Measurements from ENCODE around the gene TTLL11. TPM values are rescaled to one million over a fixed set of nuclear protein-coding genes. Genes with fewer than 3 reads are reported as not detected.
A peak's percentile ranks its signal among the peaks of the same experiment; 100 is the strongest.
"Not testable (repeated sequence)": the region's sequence is repeated elsewhere in the genome, so short reads cannot be mapped to it uniquely, and the experiment has no call there.

Gene TTLL11
- total RNA-seq, 1 donor from 2014 or later: 10.9 TPM

DNA sequence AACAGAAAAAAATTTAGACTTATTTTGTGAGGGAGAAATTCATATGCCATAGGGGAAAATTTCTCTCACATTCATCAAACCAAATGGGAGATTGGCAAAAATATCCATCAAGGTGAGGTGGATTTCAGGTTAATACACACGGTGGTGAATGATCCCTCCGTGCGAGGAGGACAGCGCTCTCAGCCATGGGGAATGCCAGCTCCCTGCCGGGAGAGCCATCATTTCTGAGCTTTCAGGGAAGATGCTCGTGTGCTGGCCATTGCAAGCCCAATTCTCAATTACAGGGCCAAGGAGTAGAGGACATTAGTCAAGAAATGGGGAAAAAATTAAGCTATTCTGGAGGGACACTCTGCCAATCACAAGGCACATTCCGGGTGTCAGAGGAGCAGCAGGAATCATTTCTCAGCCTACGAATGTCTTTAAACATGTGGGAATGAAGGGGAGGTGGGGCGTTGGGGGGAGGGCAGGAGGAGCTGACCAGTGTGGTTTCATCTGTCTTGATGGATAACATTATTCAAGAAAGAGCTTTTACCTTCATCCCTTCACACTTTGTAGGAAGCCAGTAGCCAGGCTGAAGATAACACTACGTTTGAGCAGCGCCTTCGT, 276.2 kb downstream of the TTLL11 start:
- no peak for DNase-seq (ENCODE audit: low spot score)

DNA sequence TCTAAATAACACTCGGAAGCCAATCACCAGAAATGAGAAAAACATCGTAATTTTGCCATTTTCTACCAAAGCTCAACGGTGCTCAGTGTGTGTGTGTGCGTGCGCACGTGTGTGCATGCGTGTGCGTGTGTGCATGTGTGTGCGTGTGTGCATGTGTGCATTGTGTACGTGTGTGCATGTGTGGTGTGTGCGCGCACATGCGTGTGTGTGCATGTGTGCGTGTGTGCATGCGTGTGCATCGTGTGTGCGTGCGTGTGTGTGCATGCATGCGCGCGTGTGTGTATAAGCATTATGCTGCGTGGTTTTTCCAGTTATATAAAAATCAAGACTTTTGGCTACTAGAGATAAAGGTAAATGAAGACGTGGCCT, 276.7 kb downstream of the TTLL11 start:
- DNase-seq (ENCODE audit: low spot score): no peak

DNA sequence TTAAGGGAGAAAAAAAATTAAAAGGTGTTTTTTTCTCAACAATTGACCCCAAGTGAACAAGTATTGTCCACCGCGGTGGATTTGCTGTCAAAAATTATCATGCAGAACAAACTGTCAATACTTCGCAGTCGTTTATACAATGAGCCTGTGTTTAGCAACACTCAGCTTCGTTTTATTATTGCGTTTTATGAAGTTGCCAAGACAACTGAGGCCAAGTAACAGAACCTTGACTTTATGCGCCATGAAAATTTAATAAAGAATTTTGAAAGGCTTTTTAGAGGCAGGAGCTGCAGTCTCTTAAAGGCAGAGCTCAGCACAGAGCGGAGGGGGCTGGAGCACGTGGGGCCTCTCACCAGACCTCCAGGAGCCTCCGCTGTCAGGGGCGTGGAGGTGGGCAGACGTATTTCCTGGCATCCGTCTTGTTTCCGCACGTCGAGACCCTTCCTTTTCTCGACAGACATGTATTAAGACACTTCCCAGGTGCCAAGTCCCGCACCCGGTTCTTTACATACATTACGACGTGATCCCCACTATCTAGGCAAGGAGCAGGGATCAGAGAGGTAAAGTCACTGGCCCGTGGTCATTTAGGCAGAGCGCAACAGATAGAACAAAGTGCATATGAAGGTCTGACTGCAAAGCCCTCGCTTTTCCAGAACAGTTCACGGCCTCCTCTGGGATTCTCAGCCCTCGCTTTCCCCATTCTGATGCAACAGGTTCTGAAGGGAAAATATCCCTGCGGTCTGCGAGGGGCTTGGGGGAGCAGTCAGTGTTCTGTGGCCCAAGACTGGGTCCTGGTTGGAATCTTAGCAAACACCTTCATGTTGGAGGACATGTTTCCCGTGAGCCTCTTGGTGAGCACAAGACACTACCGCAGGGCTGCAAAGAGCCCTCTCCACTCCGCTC, 277.3 kb downstream of the TTLL11 start:
- peak; percentile 6 for DNase-seq (ENCODE audit: low spot score)

DNA sequence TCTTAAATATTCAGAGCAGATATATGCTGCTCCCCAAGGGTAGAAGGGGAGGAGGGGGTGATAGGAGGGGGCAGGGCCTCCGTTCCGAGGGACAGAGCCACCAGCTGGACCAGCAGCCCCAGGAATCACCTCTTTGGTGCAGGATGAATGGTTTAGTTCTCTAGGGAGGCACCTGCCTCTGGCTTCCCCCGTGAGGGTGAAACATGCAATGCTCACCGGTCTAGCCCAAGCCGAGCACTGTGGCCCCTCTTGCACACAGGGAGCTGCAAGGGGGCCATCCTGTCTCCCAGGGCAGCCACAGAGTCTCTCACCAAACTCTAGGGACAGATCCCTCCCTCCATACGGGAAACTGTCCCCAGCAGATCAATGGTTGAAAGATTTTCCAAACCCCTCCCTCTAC, 278.0 kb downstream of the TTLL11 start:
- DNase-seq (ENCODE audit: low spot score): peak; percentile 6

DNA sequence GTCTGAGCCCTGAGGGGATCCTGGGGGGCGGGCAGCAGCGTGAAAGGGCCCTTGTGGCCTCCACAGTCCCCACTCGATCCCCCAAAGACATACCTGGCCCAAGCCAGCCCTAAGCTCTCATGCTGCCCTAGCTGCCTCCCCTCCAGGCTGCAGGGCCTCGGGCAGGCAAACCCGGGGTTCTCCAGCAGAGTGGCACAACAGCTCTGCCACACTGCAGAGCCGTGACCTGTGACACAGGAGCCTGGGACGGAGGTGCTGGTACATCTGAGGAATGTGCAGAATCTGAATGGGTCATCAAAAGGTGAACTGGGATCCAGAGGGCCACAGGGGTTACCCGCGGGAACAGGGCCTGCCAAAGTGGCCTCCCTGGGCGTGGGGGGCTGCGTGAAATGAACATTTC, 278.5 kb downstream of the TTLL11 start:
- DNase-seq (ENCODE audit: low spot score): peak; percentile 36

DNA sequence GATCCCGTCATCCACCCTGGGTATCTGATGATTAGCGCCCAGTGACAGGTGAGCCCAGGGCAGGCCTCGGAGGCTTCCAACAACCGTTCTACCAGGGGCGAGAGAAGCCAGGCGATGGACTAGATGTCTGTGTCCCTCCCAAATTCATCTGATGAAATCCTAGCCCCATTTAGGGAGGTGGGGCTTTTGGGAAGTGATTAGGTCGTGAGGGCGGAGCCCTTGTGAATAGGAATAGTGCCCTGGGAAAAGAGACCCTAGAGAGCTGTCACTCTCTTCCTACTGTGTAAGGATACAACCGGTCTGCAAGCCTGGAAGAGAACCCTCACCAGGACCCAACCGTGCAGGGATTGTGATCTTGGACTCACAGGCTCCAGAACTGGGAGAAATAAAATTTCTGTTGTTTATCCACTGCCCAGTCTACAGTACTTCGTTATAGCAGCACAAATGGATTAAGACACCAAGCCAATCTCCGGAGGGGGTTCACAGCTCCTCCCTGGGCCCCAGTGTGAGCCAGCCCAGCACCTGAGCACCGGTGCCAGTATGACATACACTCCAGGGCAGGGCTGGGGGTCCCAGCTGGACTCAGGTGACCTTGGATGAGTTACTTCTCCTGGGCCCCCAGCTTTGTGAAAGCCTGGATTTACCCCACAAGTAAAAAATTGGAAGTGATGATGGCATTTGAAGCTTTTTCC, 279.4 kb downstream of the TTLL11 start:
- DNase-seq (ENCODE audit: low spot score): peak; percentile 26

DNA sequence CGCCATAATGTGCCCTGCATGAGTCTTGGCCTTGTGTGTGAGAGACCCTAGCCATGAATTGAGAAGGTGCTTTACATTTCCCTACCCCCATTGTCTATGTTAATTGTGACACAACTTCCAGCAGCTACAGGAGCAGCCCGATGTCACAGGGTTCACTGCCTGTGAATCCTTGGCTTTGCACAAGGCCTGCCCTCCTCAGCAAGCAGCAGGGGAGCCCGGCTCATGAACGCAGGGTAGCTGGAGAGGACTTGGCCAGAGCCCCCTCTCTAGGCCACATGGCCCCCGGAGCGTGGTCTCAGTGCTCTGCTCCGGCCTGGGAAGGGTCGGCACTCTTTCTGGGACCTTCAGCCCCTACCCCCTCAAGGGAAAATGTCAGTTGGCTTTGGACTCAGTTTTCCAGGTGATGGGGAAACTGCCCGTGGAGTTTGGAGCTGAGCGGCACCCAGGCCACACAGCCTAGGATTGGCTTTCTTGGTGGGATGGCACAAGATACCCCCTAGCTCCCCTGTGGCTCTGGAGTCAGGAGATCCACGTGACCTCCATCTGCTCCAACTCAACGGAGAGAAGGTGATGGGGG, 280.9 kb downstream of the TTLL11 start:
- DNase-seq (ENCODE audit: low spot score): no peak

DNA sequence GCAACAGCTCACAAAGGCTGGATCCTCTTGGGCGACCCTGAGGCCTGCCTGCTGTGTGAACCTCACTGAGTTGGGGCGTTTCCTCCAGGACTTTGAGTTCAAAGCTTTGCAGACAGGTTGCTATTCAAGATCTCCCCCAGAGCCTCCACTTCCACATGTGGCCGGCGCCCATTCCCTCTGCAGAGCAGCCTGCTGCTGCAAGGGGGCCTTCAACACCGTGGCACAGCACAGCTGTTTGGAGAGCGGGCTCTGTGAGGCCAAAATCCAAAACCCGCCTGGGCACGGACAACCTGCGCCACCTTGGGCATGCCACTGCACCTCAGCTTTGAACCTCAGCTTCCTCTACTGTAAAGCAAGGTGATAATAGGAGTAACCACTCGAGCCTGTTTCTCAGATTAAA, 281.4 kb downstream of the TTLL11 start:
- no peak for DNase-seq (ENCODE audit: low spot score)

DNA sequence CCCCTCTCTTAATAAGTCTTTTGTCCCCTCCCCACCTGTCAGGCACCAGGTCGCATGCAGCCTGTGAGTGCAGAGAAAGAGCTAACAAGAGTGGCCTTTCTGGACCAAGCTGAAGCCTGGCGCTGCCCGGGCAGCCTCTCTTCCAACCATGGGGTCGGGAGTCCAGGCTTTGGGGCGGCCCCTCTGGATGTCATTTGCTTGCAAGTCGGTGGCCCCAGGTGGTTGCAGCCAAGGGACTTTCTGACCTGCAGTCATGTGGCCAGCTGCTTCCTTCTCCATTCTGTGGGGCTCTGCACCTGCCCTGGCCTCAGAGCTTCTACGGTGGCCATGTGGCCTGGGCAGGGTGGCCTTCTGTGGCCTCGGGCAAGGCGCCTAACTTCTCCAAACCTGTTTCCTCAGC, 282.0 kb downstream of the TTLL11 start:
- no peak for DNase-seq (ENCODE audit: low spot score)

DNA sequence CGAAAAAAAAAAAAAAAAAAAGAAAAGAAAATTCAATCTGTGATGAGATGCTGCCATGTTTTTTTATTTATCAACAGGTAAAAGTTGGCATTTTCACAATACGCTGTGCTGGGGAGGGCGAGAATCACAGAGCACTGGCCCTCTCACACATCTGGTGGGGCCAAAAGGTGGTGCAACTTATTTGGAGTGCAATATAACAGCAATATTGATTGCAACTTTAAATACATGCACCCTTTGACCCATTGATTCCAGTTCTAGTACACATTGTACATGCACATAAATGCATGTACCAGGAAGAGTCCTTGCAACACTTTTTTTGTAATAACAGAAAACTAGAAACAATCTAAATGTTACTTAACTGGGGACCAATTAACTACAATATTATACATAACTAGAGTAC, 282.6 kb downstream of the TTLL11 start:
- DNase-seq (ENCODE audit: low spot score): no peak

DNA sequence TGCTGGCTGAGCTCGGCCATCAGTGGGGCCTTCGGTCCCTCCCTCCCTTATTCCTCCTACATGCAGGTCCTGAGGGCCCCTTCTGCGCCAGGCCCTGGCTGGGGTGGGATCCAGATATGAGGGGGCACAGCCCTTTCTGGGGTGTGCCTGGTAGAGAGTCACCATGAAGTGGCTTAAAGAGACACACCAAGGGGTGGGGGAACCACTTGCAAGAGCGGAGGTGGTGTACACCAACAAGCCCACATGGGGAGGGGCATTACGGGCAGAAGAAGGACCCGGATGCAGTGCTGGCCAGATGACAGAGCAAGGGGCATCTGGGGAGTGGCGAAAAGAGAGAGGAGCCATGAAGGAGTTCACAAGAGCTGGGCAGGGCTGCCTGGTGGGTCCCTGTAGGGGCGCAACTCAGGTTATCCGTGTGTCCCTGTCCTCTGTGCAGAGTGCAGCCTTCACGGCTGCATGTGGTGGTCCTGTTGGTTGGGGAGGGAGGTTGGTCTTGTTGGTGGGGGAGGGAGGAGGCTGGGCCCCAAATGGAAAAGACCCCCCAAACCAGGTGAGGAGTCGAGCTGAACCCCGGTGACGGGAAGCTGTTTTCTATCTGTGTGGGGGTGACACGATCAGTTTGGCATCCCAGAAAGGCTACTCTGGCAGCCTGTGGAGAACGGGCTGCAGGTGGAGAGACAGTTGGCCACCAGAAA, 283.6 kb downstream of the TTLL11 start:
- no peak for DNase-seq (ENCODE audit: low spot score)

DNA sequence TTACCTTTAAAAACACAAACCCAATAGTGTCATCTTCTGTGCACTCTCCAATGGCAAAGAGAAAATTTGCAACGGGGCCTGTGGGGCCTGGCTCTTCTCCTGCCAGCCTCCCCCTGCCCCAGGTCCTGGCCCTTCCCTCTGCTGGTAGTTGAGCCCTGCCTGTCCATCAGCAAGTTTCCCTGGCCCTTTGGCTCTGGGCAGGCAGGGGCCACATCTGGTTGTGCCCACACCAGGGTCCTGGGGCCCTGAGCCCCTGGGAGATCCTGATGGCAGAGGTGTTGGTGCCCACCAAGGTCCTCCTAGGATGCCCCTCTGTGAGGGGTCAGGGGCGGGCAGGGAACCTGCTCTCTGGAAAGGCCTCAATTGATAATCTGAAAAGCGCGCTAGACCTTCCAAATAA, 284.3 kb downstream of the TTLL11 start:
- no peak for DNase-seq (ENCODE audit: low spot score)

DNA sequence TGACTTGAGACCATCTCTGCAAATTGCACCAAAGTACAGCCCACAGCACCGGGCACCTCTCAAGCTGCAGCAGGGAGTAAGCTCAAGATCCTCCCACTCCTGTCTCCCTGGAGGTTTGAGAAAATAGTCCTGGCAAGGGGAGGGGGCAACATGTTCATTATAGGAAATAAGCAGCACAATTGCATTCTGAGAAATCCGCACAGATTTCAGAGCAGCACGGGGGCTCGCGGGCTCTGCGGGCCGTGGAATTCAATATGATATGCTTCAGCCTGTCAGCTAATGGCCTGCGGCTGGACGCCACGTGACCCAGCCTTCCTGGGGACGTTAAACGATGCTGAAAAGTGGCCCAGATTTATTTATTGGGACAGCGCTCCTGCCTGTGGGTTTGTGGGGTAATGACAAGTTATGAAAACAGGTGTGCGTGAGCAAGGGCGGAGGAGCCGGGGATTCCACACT, 285.3 kb downstream of the TTLL11 start:
- no peak for DNase-seq (ENCODE audit: low spot score)

DNA sequence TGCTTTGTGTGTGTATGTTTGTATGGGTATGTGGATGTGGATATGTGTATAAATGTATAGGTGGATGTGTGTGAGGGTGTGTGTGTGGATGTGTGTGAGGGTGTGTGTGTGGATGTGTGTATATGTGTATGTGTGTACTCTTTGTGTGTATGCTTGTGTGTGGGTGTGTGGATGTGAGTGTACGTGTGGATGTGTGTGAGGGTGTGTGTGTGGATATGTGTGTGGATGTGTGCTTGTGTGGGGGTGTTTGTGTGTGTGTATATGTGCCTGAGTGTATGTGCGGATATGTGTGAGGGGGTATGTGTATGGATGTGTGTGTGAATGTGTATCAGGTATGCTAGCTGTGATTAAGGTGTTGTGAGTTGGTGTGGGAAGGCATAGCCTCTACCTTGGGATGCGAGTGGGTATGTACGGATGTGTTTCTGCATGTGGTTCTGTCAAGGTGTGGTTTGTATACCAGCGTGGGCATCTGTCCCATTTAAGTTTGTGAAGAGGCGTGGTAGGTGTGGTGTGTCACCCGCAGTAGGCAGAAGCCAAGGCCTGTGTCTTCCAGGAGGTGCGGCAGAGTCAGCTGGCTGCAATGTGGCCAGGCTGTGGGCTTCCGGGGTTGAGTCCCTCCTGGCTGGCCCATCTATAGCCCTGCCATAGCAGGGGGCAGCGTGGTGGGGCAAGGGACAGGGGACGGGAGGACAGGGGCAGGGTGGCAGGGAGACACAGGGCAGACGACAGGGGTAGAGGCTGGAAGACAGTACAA, 285.9 kb downstream of the TTLL11 start:
- no peak for DNase-seq (ENCODE audit: low spot score)

DNA sequence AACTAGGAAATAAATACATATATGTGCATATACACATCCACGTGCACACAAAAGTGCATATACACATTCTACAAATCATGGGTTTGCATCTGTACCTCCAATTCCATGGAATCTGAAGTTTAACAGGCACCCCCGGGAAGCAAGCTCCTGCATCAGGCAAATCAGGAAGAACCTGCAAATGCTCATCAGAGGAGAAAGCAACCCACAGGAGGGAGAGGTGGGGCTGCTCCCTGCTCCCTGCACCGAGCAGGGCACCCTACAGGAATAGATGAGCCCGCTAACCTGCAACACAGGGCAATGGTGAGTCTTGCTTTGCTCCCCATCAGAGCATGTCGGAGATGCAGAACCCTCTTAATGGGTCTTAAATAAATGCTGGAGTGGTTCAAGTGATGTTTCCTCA, 290.4 kb downstream of the TTLL11 start:
- no peak for DNase-seq (ENCODE audit: low spot score)

DNA sequence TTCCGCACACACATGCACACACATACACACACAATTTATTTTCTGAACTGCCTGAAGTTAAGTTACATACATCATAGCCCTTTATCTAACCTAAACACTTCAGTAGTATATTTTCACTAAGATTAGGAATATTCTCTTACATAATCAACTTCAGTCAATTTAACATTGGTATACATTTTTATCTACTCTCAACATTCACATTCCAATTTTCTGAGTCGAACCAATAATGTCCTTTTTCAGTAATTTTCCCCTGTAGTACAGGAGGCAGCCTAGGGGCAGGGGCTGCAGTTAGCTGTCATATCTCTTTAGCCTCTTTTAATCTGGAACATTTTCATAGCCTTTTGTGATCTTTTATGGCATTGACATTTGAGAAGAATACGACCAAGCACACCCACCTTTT, 291.5 kb downstream of the TTLL11 start:
- DNase-seq (ENCODE audit: low spot score): no peak

DNA sequence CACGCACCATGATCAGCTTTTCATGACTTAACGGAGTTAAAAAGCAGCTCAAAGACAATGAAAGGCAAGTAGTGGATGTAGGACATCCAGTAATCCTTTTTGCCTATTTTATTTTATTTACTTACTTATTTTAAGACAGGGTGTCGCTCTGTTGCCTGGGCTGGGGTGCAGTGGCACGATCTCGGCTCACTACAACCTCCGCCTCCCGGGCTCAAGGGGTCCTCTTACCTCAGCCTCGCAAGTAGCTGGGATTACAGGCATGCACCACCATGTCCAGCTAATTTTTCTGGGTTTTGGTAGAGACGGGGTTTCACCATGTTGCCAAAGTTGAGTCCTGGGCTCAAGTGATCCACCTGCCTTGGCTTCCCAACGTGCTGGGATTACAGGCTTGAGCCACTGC, 292.7 kb downstream of the TTLL11 start:
- DNase-seq (ENCODE audit: low spot score): no peak

DNA sequence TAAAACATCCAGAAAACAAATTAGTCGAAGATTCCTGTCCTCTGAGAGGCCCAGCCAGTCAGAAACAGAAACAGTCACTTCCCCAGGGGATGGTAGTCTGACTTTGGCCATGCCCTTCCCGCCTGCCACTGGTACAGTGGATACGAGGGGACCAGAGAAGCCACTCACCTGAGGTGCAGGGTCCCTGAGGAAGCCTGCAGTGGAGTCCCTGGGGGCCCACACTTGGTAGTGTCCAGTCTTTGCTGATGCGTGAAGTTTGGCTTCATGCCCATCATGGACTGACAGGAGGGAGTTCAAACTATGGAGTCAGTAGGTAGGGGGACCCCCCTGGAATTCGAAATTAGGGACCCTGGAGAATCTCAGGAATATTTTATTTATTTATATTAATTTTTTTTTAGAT, 294.2 kb downstream of the TTLL11 start:
- no peak for DNase-seq (ENCODE audit: low spot score)

DNA sequence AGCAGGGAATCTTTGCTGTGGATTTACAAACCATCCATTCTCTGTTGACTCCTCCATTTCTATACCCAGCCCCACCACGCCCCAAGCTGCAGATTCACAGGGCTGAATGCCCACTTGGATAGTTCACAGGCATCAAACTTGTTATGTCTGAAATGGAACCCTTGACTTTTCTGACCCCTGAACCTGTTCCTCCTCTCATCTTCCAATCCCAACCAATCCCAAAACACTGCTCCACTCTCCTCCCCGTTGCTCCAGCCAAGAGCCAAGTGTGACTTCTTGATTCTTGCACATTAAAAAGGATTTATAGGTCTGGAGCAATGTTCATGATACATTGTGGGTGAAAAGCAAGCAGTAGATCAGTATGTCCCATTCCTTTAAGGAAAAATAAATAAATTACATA, 296.0 kb downstream of the TTLL11 start:
- DNase-seq (ENCODE audit: low spot score): no peak

DNA sequence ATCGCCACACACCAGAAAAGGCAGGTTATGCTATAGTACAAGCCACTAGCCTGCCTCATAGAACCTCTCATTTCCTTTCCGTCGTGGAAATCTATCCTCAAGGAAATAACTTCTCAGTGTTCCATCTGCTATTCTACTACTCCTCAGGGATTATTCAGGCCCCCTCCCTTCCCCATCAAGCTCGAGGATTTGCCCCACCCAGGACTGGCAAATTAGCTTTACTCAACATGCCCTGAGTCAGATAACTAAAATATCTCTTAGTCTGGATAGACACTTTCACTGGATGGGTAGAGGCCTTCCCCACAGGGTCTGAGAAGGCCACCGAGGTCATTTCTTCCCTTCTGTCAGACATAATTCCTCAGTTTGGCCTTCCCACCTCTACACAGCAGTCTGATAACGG, 298.8 kb downstream of the TTLL11 start:
- not testable (repeated sequence) for DNase-seq (ENCODE audit: low spot score)

DNA sequence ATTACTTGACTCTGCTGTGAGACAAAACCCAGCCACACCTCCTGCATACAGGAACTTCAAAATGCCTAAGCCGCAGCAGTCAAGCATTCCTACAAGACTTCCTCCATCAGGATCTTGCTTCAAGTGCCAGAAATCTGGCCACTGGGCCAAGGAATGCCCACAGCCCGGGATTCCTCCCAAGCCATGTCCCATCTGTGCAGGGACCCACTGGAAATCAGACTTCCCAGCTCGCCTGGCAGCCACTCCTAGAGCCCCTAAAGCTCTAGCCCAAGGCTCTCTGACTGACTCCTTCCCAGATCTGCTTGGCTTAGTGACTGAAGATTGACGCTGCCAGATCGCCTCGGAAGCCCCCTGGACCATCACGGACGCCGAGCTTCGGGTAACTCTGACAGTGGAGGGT, 300.6 kb downstream of the TTLL11 start:
- DNase-seq (ENCODE audit: low spot score): not testable (repeated sequence)
